Endothelial cell of umbilical vein (primary cell): ENCODE results near the gene TIMP1. TPM values are rescaled to one million over a fixed set of nuclear protein-coding genes. Genes with fewer than 3 reads are reported as not detected.

ENCODE experiments used
- BruUV-seq: library from RNA; stranded (reverse); fragments of 400-500 nt; replicated peaks from 2 replicates; lab custom pipeline; 2021; lab: Mats Ljungman, UMichigan
- CTCF ChIA-PET: fragments of 300-600, 350-600 bp; sonication (Branson Sonifier 250); formaldehyde crosslinking; loops from one replicate; lab custom pipeline; 2021; ENCODE audit warnings: antibody characterized with exemption, inconsistent platforms; lab: Charles Lee
- POLR2A ChIA-PET: fragments of 300-600, 350-600 bp; sonication (Branson Sonifier 250); formaldehyde crosslinking; loops from one replicate; lab custom pipeline; 2021; ENCODE audit warnings: antibody characterized with exemption, inconsistent platforms; lab: Charles Lee
- DNase-seq: peaks from one replicate; pipeline ENCODE4 v3.0.0-alpha.2; 2011; ENCODE audit warnings: low read depth, low spot score
- FAIRE-seq: peaks from 2 replicates; lab custom pipeline; 2011; peaks lifted over from hg19 to GRCh38; lab: Jason Lieb, UNC
- H2AFZ ChIP-seq: 2 replicates; pipeline ENCODE4 v1.6.0; 2012; ENCODE audit warnings: low read depth, low read length, control low read depth, inconsistent platforms
- H3K27ac ChIP-seq: 2 replicates; pipeline ENCODE4 v1.5.1; 2011; ENCODE audit warnings: low read depth, mild to moderate bottlenecking, control low read depth, low read length, moderate library complexity; ENCODE audit not compliant: insufficient read depth
- H3K27me3 ChIP-seq, 2 experiments: 2 replicates each; pipeline versions ENCODE4 v1.6.0 to v1.6.1; 2011; ENCODE audit warnings: low read length in 2 of 2, mixed read lengths in 1 of 2; ENCODE audit not compliant: control insufficient read depth in 2 of 2, insufficient read depth in 2 of 2
- H3K36me3 ChIP-seq, 2 experiments: 2 replicates in 1 of 2; 3 replicates in 1 of 2; pipeline ENCODE4 v1.5.1; 2011; ENCODE audit warnings: low read length in 2 of 2, mild to moderate bottlenecking in 1 of 2, moderate library complexity in 1 of 2; ENCODE audit not compliant: control insufficient read depth in 2 of 2, insufficient read depth in 2 of 2; ENCODE audit errors: extremely low read depth in 1 of 2
- H3K4me1 ChIP-seq: 3 replicates; pipeline ENCODE4 v1.5.1; 2011; ENCODE audit warnings: mild to moderate bottlenecking, low read length; ENCODE audit not compliant: control insufficient read depth, insufficient read depth; ENCODE audit errors: extremely low read depth
- H3K4me2 ChIP-seq: 2 replicates; pipeline ENCODE4 v1.6.1; 2011; ENCODE audit warnings: low read length, control low read depth, mixed read lengths; ENCODE audit not compliant: insufficient read depth
- H3K4me3 ChIP-seq, 3 experiments: fragments of 200-600 bp in 1 of 3; sonication (generic), shearing (Covaris generic) in 1 of 3; replicated peaks in 1 of 3; 2 replicates each; pipeline ENCODE4 v1.5.1; 2011 to 2016; ENCODE audit warnings: control low read depth in 3 of 3, low read length in 3 of 3, mild to moderate bottlenecking in 2 of 3, inconsistent platforms in 1 of 3, low read depth in 1 of 3, moderate library complexity in 1 of 3; ENCODE audit not compliant: insufficient read depth in 1 of 3
- H3K79me2 ChIP-seq: 2 replicates; pipeline ENCODE4 v1.6.0; 2012; ENCODE audit warnings: low read length, inconsistent platforms; ENCODE audit not compliant: control insufficient read depth, insufficient read depth
- H3K9ac ChIP-seq: replicated peaks from 2 replicates; pipeline ENCODE3; 2011; ENCODE audit warnings: low read length, control low read depth; ENCODE audit not compliant: insufficient read depth; ENCODE audit errors: extremely low read depth
- H3K9me1 ChIP-seq: replicated peaks from 3 replicates; pipeline ENCODE4 v1.6.0; 2011; ENCODE audit warnings: mild to moderate bottlenecking, low read length; ENCODE audit not compliant: control insufficient read depth, insufficient read depth; ENCODE audit errors: extremely low read depth
- H3K9me3 ChIP-seq: replicated peaks from 2 replicates; pipeline ENCODE4 v1.5.1; 2012; ENCODE audit warnings: low read length, inconsistent platforms; ENCODE audit not compliant: control insufficient read depth, insufficient read depth
- H4K20me1 ChIP-seq: replicated peaks from 2 replicates; pipeline ENCODE3; 2011; ENCODE audit warnings: mild to moderate bottlenecking, low read length; ENCODE audit not compliant: control insufficient read depth, insufficient read depth; ENCODE audit errors: extremely low read depth
- CTCF ChIP-seq, 2 donors: IDR thresholded peaks; 1 replicate in 1 of 2; 2 replicates in 1 of 2; pipeline ENCODE4 v1.5.1; 2011; ENCODE audit warnings: low read length in 2 of 2, mild to moderate bottlenecking in 2 of 2, moderate library complexity in 2 of 2, control low read depth in 1 of 2, inconsistent platforms in 1 of 2, low read depth in 1 of 2; ENCODE audit not compliant: insufficient read depth in 1 of 2; ENCODE audit errors: extremely low read depth in 1 of 2
- EZH2 ChIP-seq: IDR thresholded peaks from 2 replicates; pipeline ENCODE4 v1.6.1; 2012; ENCODE audit warnings: borderline replicate concordance, low read depth, mild to moderate bottlenecking, moderate library complexity, low read length, inconsistent platforms; ENCODE audit not compliant: severe bottlenecking
- FOS ChIP-seq: IDR thresholded peaks from 2 replicates; pipeline ENCODE4 v1.6.1; 2011; ENCODE audit warnings: mild to moderate bottlenecking, low read length, moderate library complexity, borderline replicate concordance; ENCODE audit not compliant: insufficient read depth
- GATA2 ChIP-seq: IDR thresholded peaks from 2 replicates; pipeline ENCODE4 v1.7.0; 2011; ENCODE audit warnings: low read depth, mild to moderate bottlenecking, moderate library complexity, mixed read lengths, low read length; ENCODE audit not compliant: insufficient read length, insufficient read depth
- JUN ChIP-seq: IDR thresholded peaks from 2 replicates; pipeline ENCODE4 v1.6.1; 2011; ENCODE audit warnings: borderline replicate concordance, low read depth; ENCODE audit not compliant: insufficient read length, insufficient read depth
- MAX ChIP-seq: IDR thresholded peaks from 2 replicates; pipeline ENCODE4 v1.6.1; 2011; ENCODE audit not compliant: insufficient read depth, insufficient read length
- MYC ChIP-seq: IDR thresholded peaks from one replicate; pipeline ENCODE4 v1.6.1; 2011; ENCODE audit warnings: mild to moderate bottlenecking, low read depth, low read length
- POLR2A ChIP-seq: IDR thresholded peaks from 2 replicates; pipeline ENCODE4 v1.6.1; 2012; ENCODE audit warnings: low read depth, mild to moderate bottlenecking, control low read depth, low read length
- POLR2AphosphoS5 ChIP-seq: IDR thresholded peaks from 2 replicates; pipeline ENCODE4 v1.6.1; 2012; ENCODE audit warnings: low read depth, mild to moderate bottlenecking, control low read depth, low read length, moderate library complexity; ENCODE audit not compliant: insufficient read depth
- dilution Hi-C: fragments of 300-500 bp; cut with MboI; formaldehyde crosslinking; loops from one replicate; pipeline ENCODE4 v1.15.0; 2019; ENCODE audit warnings: low sequenced_read_pairs; ENCODE audit not compliant: extremely low pct_ligation_motif_present
- intact Hi-C: fragments of 100-400 bp; cut with micrococcal nuclease; formaldehyde crosslinking; loops from one replicate; pipeline ENCODE4 v1.10.0; 2022
- polyA plus RNA-seq, 4 experiments: library from polyadenylated mRNA; depleted of rRNA in 3 of 4; stranded (reverse) in 3 of 4; unstranded in 1 of 4; fragments of >200 nt; gene quantifications; 2 replicates each; pipeline versions ENCODE4 v1.2.1 to v1.2.3, GENCODE V29; 2011 to 2012; ENCODE audit warnings: missing spikeins in 1 of 4
- total RNA-seq: library from RNA; stranded (reverse); gene quantifications from 2 replicates; pipeline ENCODE4 v1.2.3, GENCODE V29; 2021

The TIMP1 gene
- total and polyA plus RNA-seq, 2 donors (not counting 3 experiments of a cell fraction or from before 2014, with no cell fraction given): 124 to 277 TPM

DNA sequence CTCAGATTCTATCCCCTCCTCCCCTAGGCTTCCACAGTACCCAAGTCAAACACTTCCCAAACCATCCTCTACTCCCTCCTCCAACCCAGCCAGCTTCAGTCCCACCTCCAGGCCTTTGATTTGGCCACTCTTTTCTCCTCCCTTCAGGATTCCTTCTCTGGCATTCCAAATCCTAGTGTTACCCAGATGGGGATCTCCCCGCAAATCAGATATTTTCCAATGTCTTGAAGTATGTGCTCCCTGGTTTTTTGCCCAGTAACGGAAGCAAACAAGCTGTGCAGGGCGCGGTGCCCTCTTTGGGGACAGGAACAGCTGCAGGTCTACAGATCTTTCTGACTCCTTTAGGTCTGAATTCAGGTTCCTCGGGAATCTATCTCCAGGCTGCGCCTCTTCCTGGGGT lies 39.6 kb downstream of the TIMP1 start:
- no TSS peak for BruUV-seq
- Histone ChIP-seq H2AFZ (no peak overlapping the region), H3K9me3 (no peaks in the 10 kb centered on the region), H3K27me3 (peaks cover 5 to 8% of the 10 kb centered on the region in 2 experiments), H3K9me1 (no peaks in the 10 kb centered on the region), H3K27ac (no peak overlapping the region), H3K36me3 (no peaks in the 10 kb centered on the region), H3K4me2 (no peak overlapping the region), H3K79me2 (no peaks in the 10 kb centered on the region), H3K9ac (no peak overlapping the region), H4K20me1 (no peaks in the 10 kb centered on the region), H3K4me1 (peaks cover 3% of the 10 kb centered on the region), H3K4me3 (no peak overlapping the region)
- dilution Hi-C loops (no loop called here), intact Hi-C loops (loop anchor here (5.0 kb wide), 1 partner anchor 60 kb away; the partner anchor contains the start of gene ARAF)
- FAIRE-seq (no peak), DNase-seq (no peak)
- ChIA-PET POLR2A (no interaction called here), CTCF (no interaction called here)
- TF ChIP-seq POLR2AphosphoS5: no peak
- TF ChIP-seq FOS: no peak
- TF ChIP-seq MAX: no peak
- no peak for TF ChIP-seq GATA2
- TF ChIP-seq JUN: no peak
- TF ChIP-seq EZH2: no peak
- TF ChIP-seq POLR2A: no peak
- no peak for TF ChIP-seq MYC
- no peak for TF ChIP-seq CTCF (IDR thresholded peaks at IDR 0.05; ENCODE audit: extremely low read depth in 1 of 2, insufficient read depth in 1 of 2, low read depth in 1 of 2, low read length in 2 of 2)
